MCF 10A (cell line): Measurements from ENCODE around the gene ATRIP. TPM values are rescaled to one million over a fixed set of nuclear protein-coding genes. Genes with fewer than 3 reads are reported as not detected.

ENCODE experiments used
- BruUV-seq: library from RNA; stranded (reverse); fragments of 400-500 nt; replicated peaks from 2 replicates; lab custom pipeline; 2021; lab: Mats Ljungman, UMichigan
- CTCF ChIA-PET: fragments of 300-600 bp; sonication (Branson Sonifier 250); formaldehyde crosslinking; extraction: SDS; loops from one replicate; lab custom pipeline; 2021; ENCODE audit warnings: antibody characterized with exemption, inconsistent platforms; lab: Yijun Ruan, JAX
- POLR2A ChIA-PET: fragments of 300-600, 350-650 bp; sonication (Branson Sonifier 250); formaldehyde crosslinking; extraction: SDS; loops from one replicate; lab custom pipeline; 2020; ENCODE audit warnings: antibody characterized with exemption, inconsistent platforms; lab: Yijun Ruan, JAX
- DNase-seq: peaks from one replicate; pipeline ENCODE4 v3.0.0-alpha.2; 2018; ENCODE audit not compliant: unreplicated experiment
- H3K27ac Mint-ChIP-seq: one replicate; pipeline ENCODE4 v1.8.0; 2022; ENCODE audit warnings: mild to moderate bottlenecking, low read depth, mixed read lengths; ENCODE audit not compliant: unreplicated experiment
- H3K27me3 Mint-ChIP-seq: one replicate; pipeline ENCODE4 v1.8.0; 2022; ENCODE audit warnings: mixed read lengths; ENCODE audit not compliant: insufficient read depth, unreplicated experiment
- H3K36me3 Mint-ChIP-seq: one replicate; pipeline ENCODE4 v1.8.0; 2022; ENCODE audit warnings: mild to moderate bottlenecking, moderate library complexity, mixed read lengths; ENCODE audit not compliant: insufficient read depth, unreplicated experiment
- H3K4me1 Mint-ChIP-seq: one replicate; pipeline ENCODE4 v1.8.0; 2022; ENCODE audit warnings: mixed read lengths; ENCODE audit not compliant: insufficient read depth, unreplicated experiment
- H3K4me3 Mint-ChIP-seq: one replicate; pipeline ENCODE4 v1.8.0; 2022; ENCODE audit warnings: mild to moderate bottlenecking, moderate library complexity, mixed read lengths; ENCODE audit not compliant: unreplicated experiment
- H3K9me3 Mint-ChIP-seq: one replicate; pipeline ENCODE4 v1.8.0; 2022; ENCODE audit warnings: mixed read lengths; ENCODE audit not compliant: unreplicated experiment
- CTCF ChIP-seq: fragments of 200-600 bp; IDR thresholded peaks from one replicate; pipeline ENCODE4 v1.8.0; 2022; ENCODE audit warnings: antibody characterized with exemption, mild to moderate bottlenecking; ENCODE audit not compliant: unreplicated experiment
- intact Hi-C: fragments of 100-400 bp; cut with micrococcal nuclease; formaldehyde crosslinking; loops from 2 replicates; pipeline ENCODE4 v1.14.1; 2022
- total RNA-seq: library from RNA; stranded (reverse); gene quantifications from 2 replicates; pipeline ENCODE4 v1.2.3, GENCODE V29; 2022

ATRIP gene
- total RNA-seq, 1 experiment from 2014 or later = 8.6 TPM

- POLR2A ChIA-PET = interaction anchor here (0.6 to 20.2 kb wide), 2 partner anchors 29 to 237 kb away, joined by 3 to 749 read pairs; no protein-coding TSS in a partner anchor
- Mint-ChIP-seq H3K36me3 (peaks cover 38% of the 10 kb centered on the region), H3K4me1 (peaks cover 33% of the 10 kb centered on the region), H3K27ac (peak overlapping the region; percentile 35), H3K27me3 (no peaks in the 10 kb centered on the region), H3K9me3 (no peaks in the 10 kb centered on the region), H3K4me3 (no peak overlapping the region)
- CTCF ChIA-PET = interaction anchor here (0.6 to 10.7 kb wide), 5 partner anchors 8 to 324 kb away, joined by 5 to 647 read pairs (median 80); partner anchors contain the start of gene ATRIP
- intact Hi-C loops = no loop called here
- no peak for DNase-seq
- no TSS peak for BruUV-seq
- TF ChIP-seq CTCF = no peak
Measured at GRCh38 chr3:48437812-48438211, 8.7 kb upstream of the ATRIP start.

GRCh38 chr3:48439820-48440589 is 6.5 kb upstream of the ATRIP start, which contains the start of the genes CCDC51 and TMA7:
Gene CCDC51, minus strand, starts transcription at chr3:48440119. Its CDS starts 4,991 bp downstream, at chr3:48435128.
Gene TMA7, plus strand, starts transcription at chr3:48440257. Its CDS starts 40 bp downstream, at chr3:48440297.
- peak; percentile 98 for DNase-seq
- no TSS peak for BruUV-seq
- POLR2A ChIA-PET = interaction anchor here (0.6 to 3.6 kb wide), 63 partner anchors 7 to 911 kb away, joined by 3 to 95 read pairs (median 5); partner anchors contain the start of genes ARIH2, CDC25A, CELSR3 and DHX30
- H3K27ac Mint-ChIP-seq = peak within 1 kb of the TSS; percentile 77
- CTCF ChIA-PET = interaction anchor here (0.6 to 10.7 kb wide), 18 partner anchors 13 to 377 kb away, joined by 3 to 647 read pairs (median 4); no protein-coding TSS in a partner anchor
- peaks cover 46% of the 10 kb centered on the region for H3K36me3 Mint-ChIP-seq
- TF ChIP-seq CTCF = no peak
- intact Hi-C loops = no loop called here
- no peaks in the 10 kb centered on the region for H3K9me3 Mint-ChIP-seq
- H3K27me3 Mint-ChIP-seq = no peaks in the 10 kb centered on the region
- H3K4me3 Mint-ChIP-seq = peak within 1 kb of the TSS; percentile 88
- H3K4me1 Mint-ChIP-seq = peaks cover 18% of the 10 kb centered on the region

- H3K4me1 Mint-ChIP-seq = peaks cover 19% of the 10 kb centered on the region
- peaks cover 47% of the 10 kb centered on the region for H3K36me3 Mint-ChIP-seq
- TF ChIP-seq CTCF = no peak
- no peaks in the 10 kb centered on the region for H3K27me3 Mint-ChIP-seq
- CTCF ChIA-PET = interaction anchor here (0.6 to 10.7 kb wide), 6 partner anchors 12 to 246 kb away, joined by 3 to 647 read pairs (median 8); partner anchors contain the start of gene PFKFB4
- POLR2A ChIA-PET = interaction anchor here (0.6 to 3.6 kb wide), 33 partner anchors 8 to 911 kb away, joined by 3 to 95 read pairs (median 7); partner anchors contain the start of genes ARIH2, CDC25A, CELSR3 and DHX30
- peak overlapping the region; percentile 77 for H3K27ac Mint-ChIP-seq
- intact Hi-C loops = no loop called here
- DNase-seq = no peak
- no peaks in the 10 kb centered on the region for H3K9me3 Mint-ChIP-seq
- H3K4me3 Mint-ChIP-seq = peak overlapping the region; percentile 88
- TSS peak; percentile 69 for BruUV-seq
Measured at GRCh38 chr3:48440590-48440958, 6.0 kb upstream of the ATRIP start.

GRCh38 chr3:48441940-48442339 is 4.6 kb upstream of the ATRIP start:
- POLR2A ChIA-PET = interaction anchor here (1.1 to 3.6 kb wide), 6 partner anchors 9 to 477 kb away, joined by 3 to 95 read pairs (median 15); partner anchors contain the start of genes ARIH2, CELSR3, PLXNB1 and SLC26A6

More at GRCh38 chr3:48441940-48442339, 4.6 kb upstream of the ATRIP start:
- Mint-ChIP-seq H3K27ac (peak overlapping the region; percentile 77), H3K9me3 (no peaks in the 10 kb centered on the region), H3K36me3 (peaks cover 56% of the 10 kb centered on the region), H3K4me3 (peak overlapping the region; percentile 88), H3K27me3 (no peaks in the 10 kb centered on the region), H3K4me1 (peaks cover 27% of the 10 kb centered on the region)
- intact Hi-C loops = no loop called here
- no TSS peak for BruUV-seq
- TF ChIP-seq CTCF = no peak
- CTCF ChIA-PET = interaction anchor here (0.5 to 10.7 kb wide), 5 partner anchors 9 to 324 kb away, joined by 3 to 647 read pairs (median 5); no protein-coding TSS in a partner anchor
- DNase-seq = no peak
